Left ventricle myocardium inferior (tissue), 1 donor: ENCODE data around the gene MT1B. TPM values are rescaled to one million over a fixed set of nuclear protein-coding genes. Genes with fewer than 3 reads are reported as not detected.

ENCODE experiments used
- DNase-seq: peaks from one replicate; pipeline ENCODE4 v3.0.0-alpha.2; 2020
- H3K27ac ChIP-seq: fragments of 200-600 bp; replicated peaks from 2 replicates; pipeline ENCODE4 v1.8.0; 2021
- H3K27me3 ChIP-seq: fragments of 200-600 bp; 2 replicates; pipeline ENCODE4 v1.8.0; 2021; ENCODE audit warnings: low read depth
- H3K36me3 ChIP-seq: fragments of 200-600 bp; 2 replicates; pipeline ENCODE4 v1.8.0; 2021
- H3K4me1 ChIP-seq: fragments of 200-600 bp; 2 replicates; pipeline ENCODE4 v1.8.0; 2021
- H3K4me3 ChIP-seq: fragments of 200-600 bp; 2 replicates; pipeline ENCODE4 v1.8.0; 2021; ENCODE audit warnings: mild to moderate bottlenecking, moderate library complexity
- H3K9me3 ChIP-seq: fragments of 200-600 bp; replicated peaks from 2 replicates; pipeline ENCODE4 v1.8.0; 2021
- intact Hi-C: fragments of 100-400 bp; cut with micrococcal nuclease; formaldehyde crosslinking; loops from one replicate; pipeline ENCODE4 v1.11.0; 2022
- total RNA-seq: library from RNA; stranded (reverse); fragmentation: NEBNext Ultra II Directional; extraction: Animal tissue kit (Norgen Biotek cat#: 25700); gene quantifications from one replicate; pipeline ENCODE4 v1.2.1, GENCODE V29; 2021
- TF ChIP-seq, protein P1 (sequence below): fragments of 200-600 bp; IDR thresholded peaks from 2 replicates; pipeline ENCODE4 v1.8.0; 2021; ENCODE audit warnings: antibody characterized with exemption, mild to moderate bottlenecking, borderline replicate concordance
- donor health status: DM: no; HTN: yes; CAD: no; lungs with severe emphysema.

Gene MT1B
- total RNA-seq, 1 donor from 2014 or later, result not detected

DNA sequence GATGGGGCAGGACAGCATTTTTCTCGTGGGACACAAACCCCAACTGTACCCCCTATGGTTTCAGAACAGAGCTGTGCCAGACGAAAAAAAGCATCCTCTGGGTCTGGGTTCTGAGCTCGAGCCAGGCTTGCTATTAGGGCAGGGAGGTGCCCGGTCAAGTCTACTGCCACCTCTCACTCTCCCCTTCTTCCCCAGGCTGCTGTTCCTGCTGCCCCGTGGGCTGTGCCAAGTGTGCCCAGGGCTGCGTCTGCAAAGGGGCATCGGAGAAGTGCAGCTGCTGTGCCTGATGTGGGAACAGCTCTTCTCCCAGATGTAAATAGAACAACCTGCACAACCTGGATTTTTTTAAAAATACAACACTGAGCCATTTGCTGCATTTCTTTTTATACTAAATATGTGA, 25.0 kb upstream of the MT1B start:
- no peak for DNase-seq
- H3K36me3 ChIP-seq, result no peaks in the 10 kb centered on the region
- peaks cover 39% of the 10 kb centered on the region for H3K4me1 ChIP-seq
- peak overlapping the region; percentile 80 for H3K4me3 ChIP-seq
- H3K9me3 ChIP-seq, result no peaks in the 10 kb centered on the region
- peak overlapping the region; percentile 99 for H3K27ac ChIP-seq
- intact Hi-C loops, result no loop called here
- TF ChIP-seq, protein P1, sequence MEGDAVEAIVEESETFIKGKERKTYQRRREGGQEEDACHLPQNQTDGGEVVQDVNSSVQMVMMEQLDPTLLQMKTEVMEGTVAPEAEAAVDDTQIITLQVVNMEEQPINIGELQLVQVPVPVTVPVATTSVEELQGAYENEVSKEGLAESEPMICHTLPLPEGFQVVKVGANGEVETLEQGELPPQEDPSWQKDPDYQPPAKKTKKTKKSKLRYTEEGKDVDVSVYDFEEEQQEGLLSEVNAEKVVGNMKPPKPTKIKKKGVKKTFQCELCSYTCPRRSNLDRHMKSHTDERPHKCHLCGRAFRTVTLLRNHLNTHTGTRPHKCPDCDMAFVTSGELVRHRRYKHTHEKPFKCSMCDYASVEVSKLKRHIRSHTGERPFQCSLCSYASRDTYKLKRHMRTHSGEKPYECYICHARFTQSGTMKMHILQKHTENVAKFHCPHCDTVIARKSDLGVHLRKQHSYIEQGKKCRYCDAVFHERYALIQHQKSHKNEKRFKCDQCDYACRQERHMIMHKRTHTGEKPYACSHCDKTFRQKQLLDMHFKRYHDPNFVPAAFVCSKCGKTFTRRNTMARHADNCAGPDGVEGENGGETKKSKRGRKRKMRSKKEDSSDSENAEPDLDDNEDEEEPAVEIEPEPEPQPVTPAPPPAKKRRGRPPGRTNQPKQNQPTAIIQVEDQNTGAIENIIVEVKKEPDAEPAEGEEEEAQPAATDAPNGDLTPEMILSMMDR, result no peak
- H3K27me3 ChIP-seq, result no peaks in the 10 kb centered on the region

DNA sequence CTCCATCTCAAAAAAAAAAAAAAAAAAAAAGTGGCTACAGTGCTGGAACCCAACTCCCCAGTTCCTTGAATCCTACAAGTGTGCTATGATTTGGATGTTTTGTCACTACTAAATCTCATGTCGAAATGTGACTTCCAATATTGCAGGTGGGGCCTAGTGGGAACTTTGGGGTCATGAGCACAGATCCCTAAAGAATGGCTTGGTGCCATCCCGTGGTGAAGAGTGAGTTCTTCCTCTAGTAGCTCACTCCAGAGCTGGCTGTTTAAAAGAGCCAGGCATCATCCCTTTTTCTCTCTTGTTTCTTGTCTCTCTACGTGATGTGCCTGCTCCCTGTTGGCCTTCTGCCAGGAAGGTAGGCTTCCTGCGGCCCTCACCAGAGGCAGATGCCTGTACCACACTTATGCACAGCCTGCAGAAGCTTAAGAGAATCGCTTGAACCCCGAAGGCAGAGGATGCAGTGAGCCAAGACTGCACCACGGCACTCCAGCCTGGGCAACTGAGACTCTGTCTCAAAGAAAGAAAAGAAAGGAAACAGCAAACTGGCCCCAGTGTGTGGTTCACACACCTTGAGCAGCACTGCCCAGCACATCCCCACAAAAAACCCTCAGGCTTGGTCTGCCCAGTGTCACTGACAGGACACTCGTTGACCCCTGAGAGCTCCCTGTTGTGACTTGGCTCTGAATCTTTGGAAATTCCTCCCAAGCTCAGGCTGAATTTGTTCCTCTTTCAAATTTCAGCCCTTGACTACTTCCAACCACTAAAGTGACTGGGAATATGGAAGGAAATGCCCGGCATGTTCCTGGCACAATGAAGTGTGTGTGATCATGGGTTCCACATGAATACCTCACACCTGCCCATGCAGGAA, 23.0 kb upstream of the MT1B start:
- TF ChIP-seq, protein P1, result no peak
- H3K27ac ChIP-seq, result peak overlapping the region; percentile 27
- H3K4me1 ChIP-seq, result peaks cover 46% of the 10 kb centered on the region
- intact Hi-C loops, result no loop called here
- no peaks in the 10 kb centered on the region for H3K9me3 ChIP-seq
- no peak overlapping the region for H3K4me3 ChIP-seq
- DNase-seq, result no peak
- H3K36me3 ChIP-seq, result no peaks in the 10 kb centered on the region
- peaks cover 4% of the 10 kb centered on the region for H3K27me3 ChIP-seq

DNA sequence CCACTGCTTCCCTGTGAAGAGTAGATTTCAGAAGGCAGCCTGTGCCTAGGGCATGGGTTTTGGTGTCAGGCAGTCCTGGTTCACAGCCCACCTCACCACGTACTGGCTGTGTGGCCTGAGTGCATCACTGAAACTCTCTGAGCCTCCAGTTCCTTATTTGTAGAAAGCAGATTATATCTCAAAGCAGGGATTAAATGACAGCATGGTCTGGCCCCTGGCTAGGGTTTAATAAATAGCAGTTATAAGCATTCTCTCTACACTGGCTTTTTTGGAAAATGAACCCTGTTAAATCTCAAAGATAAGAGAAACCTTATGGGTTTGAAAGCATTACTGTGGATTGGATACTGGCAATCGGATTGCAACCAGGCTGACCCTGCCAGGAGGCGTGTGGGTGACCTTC, 22.2 kb upstream of the MT1B start:
- no peaks in the 10 kb centered on the region for H3K36me3 ChIP-seq
- no peak for DNase-seq
- TF ChIP-seq, protein P1, result no peak
- peaks cover 46% of the 10 kb centered on the region for H3K4me1 ChIP-seq
- H3K27me3 ChIP-seq, result peaks cover 10% of the 10 kb centered on the region
- intact Hi-C loops, result no loop called here
- H3K9me3 ChIP-seq, result no peaks in the 10 kb centered on the region
- no peak overlapping the region for H3K27ac ChIP-seq
- no peak overlapping the region for H3K4me3 ChIP-seq

DNA sequence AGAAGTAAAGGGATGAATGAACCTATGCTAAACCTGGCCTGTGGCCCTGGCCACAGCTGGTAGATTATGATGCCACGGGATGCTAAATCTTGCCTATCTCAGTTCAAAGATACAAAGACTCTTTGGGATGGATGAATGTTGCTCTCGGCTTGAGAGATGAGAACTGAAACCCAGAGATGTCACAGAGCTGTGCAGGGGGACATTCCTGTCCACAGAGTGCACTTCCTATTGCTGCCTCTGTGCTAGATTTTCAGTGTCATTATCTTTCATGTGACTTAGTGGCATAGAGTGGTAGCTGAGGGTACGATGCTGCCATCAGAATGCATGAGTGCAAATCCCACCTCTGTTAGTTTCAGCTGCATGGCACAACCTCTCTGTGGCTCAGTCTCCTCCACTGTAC, 21.6 kb upstream of the MT1B start:
- peaks cover 43% of the 10 kb centered on the region for H3K4me1 ChIP-seq
- DNase-seq, result no peak
- intact Hi-C loops, result no loop called here

DNA sequence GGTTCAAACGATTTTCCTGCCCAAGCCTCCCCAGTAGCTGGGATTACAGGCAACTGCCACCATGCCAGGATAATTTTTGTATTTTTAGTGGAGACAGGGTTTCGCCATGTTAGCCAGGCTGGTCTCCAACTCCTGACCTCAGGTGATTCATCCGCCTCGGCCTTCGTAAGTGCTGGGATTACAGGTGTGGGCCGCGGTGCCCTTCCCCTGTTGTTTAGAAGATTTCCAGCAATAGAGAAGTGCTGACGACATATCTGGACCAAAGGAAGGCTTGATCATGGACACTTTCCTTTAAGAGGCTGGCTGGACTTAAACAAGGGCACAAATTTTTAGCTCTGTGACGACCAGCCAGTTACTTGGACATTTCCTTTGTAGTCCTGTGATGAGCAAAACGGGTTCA, 20.5 kb upstream of the MT1B start:
- intact Hi-C loops, result no loop called here
- H3K27ac ChIP-seq, result peak overlapping the region; percentile 84
- TF ChIP-seq, protein P1, result no peak

More for the DNA sequence above, 21.6 kb upstream of the MT1B start:
- Histone ChIP-seq H3K4me3 (no peak overlapping the region), H3K9me3 (no peaks in the 10 kb centered on the region), H3K27ac (no peak overlapping the region), H3K36me3 (no peaks in the 10 kb centered on the region), H3K27me3 (peaks cover 17% of the 10 kb centered on the region)
- TF ChIP-seq, protein P1, result no peak

More for the DNA sequence above, 20.5 kb upstream of the MT1B start:
- Histone ChIP-seq H3K27me3 (peaks cover 27% of the 10 kb centered on the region), H3K4me1 (peaks cover 40% of the 10 kb centered on the region), H3K36me3 (no peaks in the 10 kb centered on the region), H3K9me3 (no peaks in the 10 kb centered on the region), H3K4me3 (peak overlapping the region; percentile 69)
- no peak for DNase-seq
